HepG2 (cell line): Measurements from ENCODE around the gene SPACA6. TPM values are rescaled to one million over a fixed set of nuclear protein-coding genes. Genes with fewer than 3 reads are reported as not detected.

ENCODE experiments used
- ATAC-seq: fragments of 200-7000 bp; cut with Tn5 transposase; 3 replicates; pipeline ENCODE4 v1.9.1; 2020; ENCODE audit warnings: mild to moderate bottlenecking, moderate library complexity
- BruUV-seq: library from RNA; stranded (reverse); fragments of 400-500 nt; replicated peaks from 2 replicates; lab custom pipeline; 2021; lab: Mats Ljungman, UMichigan
- CTCF ChIA-PET: fragments of 300-600 bp; formaldehyde crosslinking; extraction: SDS; loops from one replicate; lab custom pipeline; 2021; ENCODE audit warnings: low total read pairs, inconsistent platforms, low intra/inter-chr PET ratio; lab: Yijun Ruan, JAX
- POLR2A ChIA-PET: fragments of 350-600 bp; sonication (Branson Sonifier 250); formaldehyde crosslinking; loops from one replicate; lab custom pipeline; 2020; ENCODE audit warnings: antibody characterized with exemption, inconsistent platforms; lab: Yijun Ruan, JAX
- DNase-seq: peaks from one replicate; pipeline ENCODE4 v3.0.0-alpha.2; 2015; ENCODE audit warnings: low spot score
- FAIRE-seq: peaks from 3 replicates; lab custom pipeline; 2011; peaks lifted over from hg19 to GRCh38; lab: Jason Lieb, UNC
- H2AFZ ChIP-seq: one replicate; pipeline ENCODE4 v1.6.1; 2011; ENCODE audit warnings: low read length, inconsistent platforms
- H3K27ac ChIP-seq: fragments of 300-600 bp; 3 replicates; pipeline ENCODE4 v1.8.0; 2011; ENCODE audit warnings: mixed run types, mild to moderate bottlenecking, mixed read lengths, low read length, inconsistent platforms; ENCODE audit not compliant: insufficient read depth; ENCODE audit errors: extremely low read length
- H3K27me3 ChIP-seq, 2 experiments: fragments of 200-600 bp in 1 of 2; 2 replicates in 1 of 2; 3 replicates in 1 of 2; pipeline versions ENCODE4 v1.6.0 to v1.8.0; 2011; ENCODE audit warnings: low read length in 2 of 2, mild to moderate bottlenecking in 2 of 2, moderate library complexity in 2 of 2, inconsistent platforms in 1 of 2; ENCODE audit not compliant: insufficient read depth in 2 of 2, control insufficient read depth in 1 of 2
- H3K36me3 ChIP-seq, 2 experiments: fragments of 200-600 bp in 1 of 2; replicated peaks in 1 of 2; 2 replicates in 1 of 2; 3 replicates in 1 of 2; pipeline versions ENCODE4 v1.5.1 to v1.8.0; 2011; ENCODE audit warnings: low read length in 2 of 2, inconsistent platforms in 1 of 2; ENCODE audit not compliant: insufficient read depth in 2 of 2, control insufficient read depth in 1 of 2
- H3K4me1 ChIP-seq: 2 replicates; pipeline ENCODE4 v1.5.1; 2012; ENCODE audit warnings: low read length, inconsistent platforms; ENCODE audit not compliant: insufficient read depth
- H3K4me2 ChIP-seq: 2 replicates; pipeline ENCODE4 v1.6.0; 2011; ENCODE audit warnings: low read depth, low read length, inconsistent platforms
- H3K4me3 ChIP-seq, 3 experiments: fragments of 200-600 bp in 1 of 3; sonication (generic), shearing (Covaris generic) in 1 of 3; replicated peaks in 1 of 3; 2 replicates each; pipeline ENCODE4 v1.5.1; 2011 to 2016; ENCODE audit warnings: low read length in 3 of 3, inconsistent platforms in 2 of 3, low read depth in 2 of 3, mild to moderate bottlenecking in 2 of 3, control low read depth in 1 of 3, mixed read lengths in 1 of 3; ENCODE audit not compliant: insufficient read depth in 1 of 3
- H3K79me2 ChIP-seq: one replicate; pipeline ENCODE4 v1.6.1; 2011; ENCODE audit warnings: low read length, inconsistent platforms; ENCODE audit not compliant: insufficient read depth
- H3K9ac ChIP-seq: 2 replicates; pipeline ENCODE4 v1.6.0; 2011; ENCODE audit warnings: mild to moderate bottlenecking, low read depth, low read length, inconsistent platforms; ENCODE audit not compliant: insufficient read depth
- H3K9me3 ChIP-seq: 2 replicates; pipeline ENCODE4 v1.5.1; 2012; ENCODE audit warnings: mild to moderate bottlenecking, low read length
- H4K20me1 ChIP-seq: 2 replicates; pipeline ENCODE4 v1.6.0; 2011; ENCODE audit warnings: inconsistent platforms, mild to moderate bottlenecking, low read length, moderate library complexity; ENCODE audit not compliant: insufficient read depth
- ARID3A ChIP-seq: IDR thresholded peaks from 2 replicates; pipeline ENCODE4 v1.6.1; 2012; ENCODE audit warnings: low read depth, low read length, improper control_type of control experiment
- CERS6 ChIP-seq: sonication (generic); formaldehyde crosslinking; IDR thresholded peaks from 2 replicates; pipeline ENCODE4 v1.5.0; 2020; ENCODE audit warnings: missing genetic modification reagents
- PREB ChIP-seq: sonication (generic); formaldehyde crosslinking; IDR thresholded peaks from 2 replicates; pipeline ENCODE4 v1.4.0; 2020; ENCODE audit warnings: missing genetic modification reagents
- THYN1 ChIP-seq: sonication (generic); formaldehyde crosslinking; IDR thresholded peaks from 2 replicates; pipeline ENCODE4 v1.8.1; 2023; ENCODE audit warnings: low read depth, mild to moderate bottlenecking, moderate library complexity, missing genetic modification reagents, borderline replicate concordance
- ZC3H4 ChIP-seq: sonication (generic); formaldehyde crosslinking; IDR thresholded peaks from 2 replicates; pipeline ENCODE4 v1.4.0; 2020; ENCODE audit warnings: missing genetic modification reagents, borderline replicate concordance
- ZNF180 ChIP-seq: sonication (generic); formaldehyde crosslinking; IDR thresholded peaks from 2 replicates; pipeline ENCODE4 v1.4.0; 2020; ENCODE audit warnings: low read depth, missing genetic modification reagents, borderline replicate concordance
- ZNF33B ChIP-seq: sonication (generic); formaldehyde crosslinking; IDR thresholded peaks from 2 replicates; pipeline ENCODE4 v1.5.1; 2020; ENCODE audit warnings: mild to moderate bottlenecking, missing genetic modification reagents
- ZNF441 ChIP-seq: sonication (generic); formaldehyde crosslinking; IDR thresholded peaks from 2 replicates; pipeline ENCODE4 v1.7.0; 2021; ENCODE audit warnings: missing genetic modification reagents, borderline replicate concordance
- ZNF775 ChIP-seq: sonication (generic); formaldehyde crosslinking; IDR thresholded peaks from 2 replicates; pipeline ENCODE4 v1.4.0; 2020; ENCODE audit warnings: missing genetic modification reagents, mild to moderate bottlenecking, moderate library complexity, borderline replicate concordance
- ZSCAN25 ChIP-seq: sonication (generic); formaldehyde crosslinking; IDR thresholded peaks from 2 replicates; pipeline ENCODE4 v1.8.0; 2022; ENCODE audit warnings: mild to moderate bottlenecking, missing genetic modification reagents
- ZSCAN31 ChIP-seq: sonication (generic); formaldehyde crosslinking; IDR thresholded peaks from 2 replicates; pipeline ENCODE4 v1.5.0; 2020; ENCODE audit warnings: low read depth, mild to moderate bottlenecking, missing genetic modification reagents
- WGBS: methylation state at CpG from one replicate; pipeline ENCODE4 v1.1.6; 2017; ENCODE audit warnings: low lambda C conversion rate; 5-methylcytosine and 5-hydroxymethylcytosine counted together
- in situ Hi-C: cut with HindIII; loops from 2 replicates; pipeline ENCODE4 v1.10.0; 2017; ENCODE audit warnings: low pct_unique_long_range_greater_than_20kb; ENCODE audit not compliant: extremely low pct_ligation_motif_present
- intact Hi-C: fragments of 100-400 bp; cut with micrococcal nuclease; formaldehyde crosslinking; loops from one replicate; pipeline ENCODE4 v1.10.0; 2022; ENCODE audit not compliant: unreplicated experiment
- polyA plus RNA-seq, 8 experiments: library from polyadenylated mRNA; depleted of rRNA in 3 of 8; stranded (reverse) in 7 of 8; unstranded in 1 of 8; fragments of >200 nt; fragmentation: Illumina TruSeq in 4 of 8; extraction: Trizol in 4 of 8; gene quantifications; 2 replicates each; pipeline versions ENCODE4 v1.2.1 to v1.2.3, GENCODE V29; 2011 to 2016; ENCODE audit warnings: low read depth in 4 of 8, missing spikeins in 1 of 8, mixed read lengths in 1 of 8; ENCODE audit not compliant: insufficient read depth in 1 of 8
- total RNA-seq, 5 experiments: library from RNA; depleted of rRNA; stranded (reverse); fragments of >200 nt; fragmentation: Illumina TruSeq; extraction: Trizol; gene quantifications; 2 replicates each; pipeline ENCODE4 v1.2.3, GENCODE V29; 2016; ENCODE audit warnings: low read depth in 1 of 5
- TF ChIP-seq, protein P1 (sequence below): sonication (generic); formaldehyde crosslinking; IDR thresholded peaks from 2 replicates; pipeline ENCODE4 v1.8.1; 2023; ENCODE audit warnings: missing genetic modification reagents, mild to moderate bottlenecking, borderline replicate concordance
- TF ChIP-seq, protein P2 (sequence below): sonication (generic); formaldehyde crosslinking; IDR thresholded peaks from 2 replicates; pipeline ENCODE4 v1.4.0; 2020; ENCODE audit warnings: mild to moderate bottlenecking, missing genetic modification reagents
- TF ChIP-seq, protein P3 (sequence below): sonication (generic); formaldehyde crosslinking; IDR thresholded peaks from 2 replicates; pipeline ENCODE4 v1.4.0; 2020; ENCODE audit warnings: missing genetic modification reagents, borderline replicate concordance
- TF ChIP-seq, protein P4 (sequence below): sonication (generic); formaldehyde crosslinking; IDR thresholded peaks from 2 replicates; pipeline ENCODE4 v1.8.0; 2022; ENCODE audit warnings: missing genetic modification reagents, low read depth, mild to moderate bottlenecking, borderline replicate concordance

Gene SPACA6
- total and polyA plus RNA-seq, 2 of the 13 experiments (the other 11 are each of a cell fraction or from before 2014, with no cell fraction given) = 1.4 to 2.2 TPM

GRCh38 chr19:51751655-51752054 is 58.5 kb downstream of the SPACA6 start, which contains the start of gene FPR1:
Gene FPR1 (minus strand): TSS chr19:51751878. CDS start chr19:51746994, 4,884 bp downstream.
- intact Hi-C loops (no loop called here), in situ Hi-C loops (no loop called here)
- WGBS = 0% methylated on average over 2 of the region's 2 CpGs
- POLR2A ChIA-PET = no interaction called here
- H3K9me3 ChIP-seq = no peaks in the 10 kb centered on the region; the same call in 1 of the 2 replicates
- H3K4me3 ChIP-seq = no peak within 1 kb of the TSS
- H3K9ac ChIP-seq = no peak within 1 kb of the TSS
- H3K36me3 ChIP-seq = no peaks in the 10 kb centered on the region
- DNase-seq (no peak), ATAC-seq (no peak), FAIRE-seq (no peak)
- no peaks in the 10 kb centered on the region for H4K20me1 ChIP-seq
- H3K4me2 ChIP-seq = no peak within 1 kb of the TSS
- H2AFZ ChIP-seq = no peak within 1 kb of the TSS
- H3K79me2 ChIP-seq = no peaks in the 10 kb centered on the region
- H3K4me1 ChIP-seq = no peaks in the 10 kb centered on the region
- H3K27me3 ChIP-seq = no peaks in the 10 kb centered on the region; a peak in 1 of 5 replicates
- CTCF ChIA-PET = no interaction called here
- no TSS peak for BruUV-seq
- no peak within 1 kb of the TSS for H3K27ac ChIP-seq
- TF ChIP-seq ZSCAN31 (CRISPR knock-in tag) (no peak), ZNF33B (no peak), ZNF180 (CRISPR knock-in tag) (no peak), ZNF441 (CRISPR knock-in tag) (no peak), ZSCAN25 (CRISPR knock-in tag) (no peak), CERS6 (CRISPR knock-in tag) (no peak), ZNF775 (CRISPR knock-in tag) (no peak), PREB (no peak), ARID3A (no peak), ZC3H4 (CRISPR knock-in tag) (no peak), THYN1 (CRISPR knock-in tag) (no peak)
- TF ChIP-seq, protein P1, sequence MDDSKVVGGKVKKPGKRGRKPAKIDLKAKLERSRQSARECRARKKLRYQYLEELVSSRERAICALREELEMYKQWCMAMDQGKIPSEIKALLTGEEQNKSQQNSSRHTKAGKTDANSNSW (CRISPR knock-in tag) = no peak
- TF ChIP-seq, protein P2, sequence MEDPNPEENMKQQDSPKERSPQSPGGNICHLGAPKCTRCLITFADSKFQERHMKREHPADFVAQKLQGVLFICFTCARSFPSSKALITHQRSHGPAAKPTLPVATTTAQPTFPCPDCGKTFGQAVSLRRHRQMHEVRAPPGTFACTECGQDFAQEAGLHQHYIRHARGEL = no peak
- TF ChIP-seq, protein P3, sequence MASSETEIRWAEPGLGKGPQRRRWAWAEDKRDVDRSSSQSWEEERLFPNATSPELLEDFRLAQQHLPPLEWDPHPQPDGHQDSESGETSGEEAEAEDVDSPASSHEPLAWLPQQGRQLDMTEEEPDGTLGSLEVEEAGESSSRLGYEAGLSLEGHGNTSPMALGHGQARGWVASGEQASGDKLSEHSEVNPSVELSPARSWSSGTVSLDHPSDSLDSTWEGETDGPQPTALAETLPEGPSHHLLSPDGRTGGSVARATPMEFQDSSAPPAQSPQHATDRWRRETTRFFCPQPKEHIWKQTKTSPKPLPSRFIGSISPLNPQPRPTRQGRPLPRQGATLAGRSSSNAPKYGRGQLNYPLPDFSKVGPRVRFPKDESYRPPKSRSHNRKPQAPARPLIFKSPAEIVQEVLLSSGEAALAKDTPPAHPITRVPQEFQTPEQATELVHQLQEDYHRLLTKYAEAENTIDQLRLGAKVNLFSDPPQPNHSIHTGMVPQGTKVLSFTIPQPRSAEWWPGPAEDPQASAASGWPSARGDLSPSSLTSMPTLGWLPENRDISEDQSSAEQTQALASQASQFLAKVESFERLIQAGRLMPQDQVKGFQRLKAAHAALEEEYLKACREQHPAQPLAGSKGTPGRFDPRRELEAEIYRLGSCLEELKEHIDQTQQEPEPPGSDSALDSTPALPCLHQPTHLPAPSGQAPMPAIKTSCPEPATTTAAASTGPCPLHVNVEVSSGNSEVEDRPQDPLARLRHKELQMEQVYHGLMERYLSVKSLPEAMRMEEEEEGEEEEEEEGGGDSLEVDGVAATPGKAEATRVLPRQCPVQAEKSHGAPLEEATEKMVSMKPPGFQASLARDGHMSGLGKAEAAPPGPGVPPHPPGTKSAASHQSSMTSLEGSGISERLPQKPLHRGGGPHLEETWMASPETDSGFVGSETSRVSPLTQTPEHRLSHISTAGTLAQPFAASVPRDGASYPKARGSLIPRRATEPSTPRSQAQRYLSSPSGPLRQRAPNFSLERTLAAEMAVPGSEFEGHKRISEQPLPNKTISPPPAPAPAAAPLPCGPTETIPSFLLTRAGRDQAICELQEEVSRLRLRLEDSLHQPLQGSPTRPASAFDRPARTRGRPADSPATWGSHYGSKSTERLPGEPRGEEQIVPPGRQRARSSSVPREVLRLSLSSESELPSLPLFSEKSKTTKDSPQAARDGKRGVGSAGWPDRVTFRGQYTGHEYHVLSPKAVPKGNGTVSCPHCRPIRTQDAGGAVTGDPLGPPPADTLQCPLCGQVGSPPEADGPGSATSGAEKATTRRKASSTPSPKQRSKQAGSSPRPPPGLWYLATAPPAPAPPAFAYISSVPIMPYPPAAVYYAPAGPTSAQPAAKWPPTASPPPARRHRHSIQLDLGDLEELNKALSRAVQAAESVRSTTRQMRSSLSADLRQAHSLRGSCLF (CRISPR knock-in tag) = no peak
- TF ChIP-seq, protein P4, sequence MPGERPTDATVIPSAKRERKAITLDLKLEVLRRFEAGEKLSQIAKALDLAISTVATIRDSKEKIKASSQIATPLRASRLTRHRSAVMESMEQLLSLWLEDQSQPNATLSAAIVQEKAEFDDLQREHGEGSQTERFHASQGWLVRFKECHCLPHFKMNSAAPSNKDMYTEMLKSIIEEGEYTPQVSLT = no peak
